GM19240 (cell line): Measurements from ENCODE around the gene UVSSA.
"Not testable (repeated sequence)": the region's sequence is repeated elsewhere in the genome, so short reads cannot be mapped to it uniquely, and the experiment has no call there.

ENCODE experiments used
- DNase-seq: peaks from one replicate; pipeline ENCODE4 v3.0.0; 2011; ENCODE audit warnings: low spot score; ENCODE audit not compliant: insufficient read length

Gene UVSSA

DNA sequence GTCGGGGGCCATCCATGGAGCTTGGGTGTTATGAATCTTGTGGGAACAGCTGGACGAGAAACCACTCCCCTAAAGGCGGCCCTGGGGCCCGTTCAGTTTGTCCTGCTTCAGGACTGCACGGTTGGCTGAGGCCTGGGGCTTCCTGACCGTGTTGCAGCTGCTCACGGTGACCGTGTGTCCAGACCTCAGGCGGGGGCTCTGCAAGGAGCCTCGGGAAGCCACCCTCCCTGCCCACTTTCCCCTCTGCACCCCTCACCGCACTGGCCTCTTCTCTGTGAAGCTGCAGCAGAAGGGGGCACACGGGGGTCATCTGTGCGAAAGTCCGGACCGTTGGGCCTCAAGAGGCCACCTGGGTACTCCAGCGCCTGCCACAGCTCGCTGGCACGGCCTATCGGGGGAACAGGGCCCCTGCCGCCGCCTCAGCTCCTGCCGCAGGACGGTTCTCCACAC, 29.4 kb downstream of the UVSSA start:
- no peak for DNase-seq

DNA sequence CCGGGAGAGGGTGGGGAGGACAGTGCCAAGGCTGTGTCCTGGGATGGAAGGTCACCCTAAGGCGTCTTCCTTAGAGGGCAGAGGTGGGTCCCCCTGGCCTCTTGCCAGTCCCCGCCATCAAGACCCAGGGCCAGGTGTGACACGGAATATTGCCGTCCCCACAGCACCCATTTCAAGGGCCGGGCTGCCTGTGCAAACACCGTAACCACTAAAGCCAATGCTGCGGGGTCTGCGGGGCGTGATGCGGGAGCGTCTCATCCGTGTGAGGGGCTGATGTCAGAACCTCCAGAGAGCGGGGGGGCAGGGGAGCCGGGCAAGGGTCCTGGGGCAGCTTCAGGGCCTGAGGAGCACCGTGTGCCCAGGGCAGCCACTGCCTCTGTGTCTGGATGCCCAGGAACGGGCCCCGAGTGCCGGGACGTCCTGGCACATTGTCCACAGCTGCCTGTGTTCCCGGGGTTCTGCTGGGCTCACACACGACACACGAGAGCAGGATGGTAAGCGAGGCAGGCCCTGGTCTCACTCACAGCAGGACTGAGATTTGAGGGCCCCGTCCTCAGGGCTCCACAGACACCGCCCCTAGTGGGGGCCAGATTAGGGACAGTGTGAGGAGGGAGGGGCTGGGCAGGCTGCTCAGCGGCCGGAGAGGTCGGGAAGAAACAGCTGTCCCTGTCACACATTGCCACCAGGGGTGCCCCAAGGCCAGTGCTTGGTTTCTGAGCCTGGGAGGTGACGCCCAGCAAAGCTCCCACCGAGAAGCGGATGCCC, 30.0 kb downstream of the UVSSA start:
- no peak for DNase-seq

DNA sequence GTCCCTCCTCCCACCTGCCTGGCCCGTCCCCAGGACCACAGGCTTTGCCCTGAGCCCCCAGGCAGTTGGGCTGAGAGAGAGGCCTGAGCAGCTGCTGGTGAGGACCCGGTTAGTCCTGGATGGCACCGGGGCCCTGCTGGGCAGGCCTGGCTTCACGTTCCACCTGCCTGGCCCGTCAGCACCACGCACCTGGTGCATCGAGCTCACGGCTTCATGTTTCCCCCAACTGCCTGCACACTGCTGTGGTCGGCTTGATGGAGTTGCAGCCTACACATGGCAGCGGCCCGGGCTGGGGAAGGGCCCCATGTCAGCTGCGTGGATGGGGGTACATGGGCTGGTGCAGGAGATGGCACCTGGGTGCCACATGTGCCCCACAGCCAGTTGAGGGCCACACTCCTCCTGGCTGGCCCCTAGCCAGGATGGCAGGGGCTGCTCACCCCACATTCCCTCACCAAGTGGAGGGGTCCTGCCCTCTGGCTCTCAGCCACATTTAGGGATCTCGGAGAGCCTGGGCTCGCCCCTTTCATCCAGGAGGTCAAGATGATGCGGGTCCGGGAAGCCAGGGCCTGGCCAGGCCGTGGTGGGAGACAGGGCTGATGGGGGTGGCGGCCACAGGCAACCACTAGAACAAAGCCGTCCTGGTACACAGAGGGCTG, 30.7 kb downstream of the UVSSA start:
- no peak for DNase-seq

DNA sequence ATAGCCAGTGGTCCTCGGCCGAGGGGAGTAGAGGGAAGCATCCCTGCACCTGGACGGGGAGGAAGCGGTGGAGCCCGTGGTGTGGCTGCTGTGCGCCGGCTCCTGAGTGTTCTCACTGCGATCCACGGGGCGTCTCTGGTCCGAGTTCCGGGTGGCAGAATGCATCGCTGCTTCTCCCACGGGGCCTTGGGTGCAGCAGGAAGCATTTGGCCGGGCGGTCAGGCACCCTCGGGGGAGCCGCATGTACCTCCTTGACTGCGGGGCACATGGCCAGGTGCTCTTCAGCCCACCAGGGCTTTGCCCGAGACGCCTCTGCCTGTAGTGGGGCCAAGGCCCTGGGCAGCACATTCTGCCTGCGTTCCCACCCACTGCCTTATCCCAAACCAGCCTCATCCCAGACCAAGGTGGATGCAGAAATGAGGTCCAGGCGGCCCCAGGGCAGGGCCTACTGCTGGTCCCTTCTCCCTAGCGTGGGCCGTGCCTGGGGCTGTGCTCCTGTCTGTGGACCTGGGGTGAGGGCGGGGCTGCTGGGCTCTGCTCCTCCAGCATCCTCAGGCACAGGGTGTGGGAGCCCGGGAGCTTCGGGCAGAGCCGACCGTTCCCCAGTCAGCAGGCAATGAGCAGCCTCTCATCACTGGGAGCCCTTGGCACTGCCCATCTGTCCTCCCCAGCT, 31.7 kb downstream of the UVSSA start:
- no peak for DNase-seq

DNA sequence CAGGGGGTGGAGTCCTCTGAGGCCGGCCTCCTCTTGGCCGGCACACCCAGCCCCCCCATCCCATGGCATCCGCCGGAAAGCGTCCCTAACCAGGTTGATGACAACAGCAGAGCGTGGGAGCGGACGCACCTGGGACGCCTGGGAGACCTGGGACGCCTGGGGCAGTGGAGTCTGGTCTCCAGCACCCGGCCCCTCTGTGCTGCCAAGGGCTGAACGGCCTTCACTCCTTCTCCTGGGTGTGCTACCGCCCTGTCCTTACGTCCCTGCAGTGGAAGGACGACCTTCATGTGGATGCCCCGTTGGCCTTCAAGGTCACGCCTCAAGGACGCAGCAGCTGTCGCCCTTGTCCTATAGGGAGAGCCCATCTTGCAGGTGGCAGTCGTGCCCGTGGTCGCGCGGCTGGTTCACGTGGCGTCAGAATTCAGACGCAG, 32.4 kb downstream of the UVSSA start:
- DNase-seq: no peak

DNA sequence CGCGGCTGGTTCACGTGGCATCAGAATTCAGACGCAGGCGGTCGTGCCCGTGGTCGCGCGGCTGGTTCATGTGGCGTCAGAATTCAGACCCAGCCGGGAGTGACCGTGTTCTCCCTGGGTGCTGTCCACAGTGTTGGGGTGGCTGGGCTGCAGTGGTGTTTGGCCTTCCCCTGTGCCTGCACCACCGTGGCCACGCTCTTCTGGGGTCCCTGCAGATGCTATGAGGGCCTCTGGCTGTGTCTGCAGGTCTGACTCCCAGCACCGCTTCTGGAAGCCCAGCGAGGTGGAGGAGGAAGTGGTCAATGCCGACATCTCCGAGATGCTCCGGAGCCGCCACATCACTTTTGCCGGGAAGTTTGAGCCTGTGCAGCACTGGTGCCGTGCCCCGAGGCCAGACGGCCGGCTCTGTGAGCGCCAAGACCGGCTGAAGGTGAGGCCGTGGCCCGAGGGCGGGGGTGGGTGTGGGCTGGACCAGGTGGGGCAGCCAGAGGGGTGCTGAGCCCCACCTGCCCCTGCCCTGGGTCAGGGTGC, 32.9 kb downstream of the UVSSA start:
- DNase-seq: no peak

DNA sequence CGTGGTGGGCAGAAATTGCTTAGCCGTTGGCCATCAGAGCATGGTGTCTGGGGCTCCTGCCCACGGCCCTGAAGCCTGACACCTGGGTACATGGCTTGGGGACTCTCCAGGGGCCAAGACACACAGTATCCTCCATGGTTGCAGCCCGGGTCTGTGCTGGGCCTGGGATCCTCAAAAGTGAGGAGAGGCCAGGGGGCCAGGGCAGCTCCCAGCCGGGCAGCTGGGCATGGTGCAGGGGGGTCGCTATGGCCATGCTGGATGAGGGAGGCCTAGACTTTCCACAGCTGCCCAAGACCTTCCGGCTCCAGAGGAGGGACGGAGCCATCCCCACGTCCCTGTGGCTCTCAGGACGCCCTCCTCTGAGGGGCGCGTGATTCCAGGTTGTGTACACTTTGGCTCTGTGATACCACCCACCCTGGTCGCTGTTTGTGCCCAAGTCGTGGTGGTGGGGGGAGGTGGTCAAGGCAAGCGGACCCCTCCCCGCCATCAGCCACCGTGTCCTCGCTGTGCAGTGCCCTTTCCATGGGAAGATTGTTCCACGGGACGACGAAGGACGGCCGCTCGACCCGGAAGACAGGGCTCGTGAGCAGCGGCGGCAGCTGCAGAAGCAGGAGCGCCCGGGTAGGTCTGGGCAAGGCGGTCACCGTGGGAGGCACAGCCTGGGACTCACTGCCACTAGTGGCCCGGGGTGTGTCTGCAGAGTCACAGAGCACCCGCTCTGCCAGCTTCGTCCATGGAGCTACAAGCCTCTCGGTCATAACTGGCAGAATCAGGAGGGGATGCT, 33.6 kb downstream of the UVSSA start:
- no peak for DNase-seq

DNA sequence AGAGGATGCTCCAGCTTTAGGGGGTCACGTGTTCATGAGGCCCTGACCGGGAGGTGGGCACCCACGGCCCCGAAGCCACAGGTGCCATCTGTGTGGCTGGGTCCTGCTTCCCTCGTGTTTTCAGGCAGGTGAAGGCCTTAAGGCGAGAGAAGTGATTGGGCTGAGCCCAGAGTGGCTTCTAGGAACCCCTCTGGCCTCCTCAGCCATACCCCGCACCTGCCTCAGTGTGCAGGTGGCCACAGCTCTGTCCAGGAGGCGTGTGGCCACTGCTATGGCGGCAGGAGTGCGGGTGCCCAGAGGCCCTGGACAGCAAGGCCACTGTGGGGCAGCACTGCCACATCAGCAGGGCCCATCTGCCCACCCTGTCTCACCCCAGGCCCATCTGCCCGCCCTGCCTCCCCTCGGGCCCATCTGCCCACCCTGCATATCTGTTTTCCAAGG, 34.2 kb downstream of the UVSSA start:
- no peak for DNase-seq

DNA sequence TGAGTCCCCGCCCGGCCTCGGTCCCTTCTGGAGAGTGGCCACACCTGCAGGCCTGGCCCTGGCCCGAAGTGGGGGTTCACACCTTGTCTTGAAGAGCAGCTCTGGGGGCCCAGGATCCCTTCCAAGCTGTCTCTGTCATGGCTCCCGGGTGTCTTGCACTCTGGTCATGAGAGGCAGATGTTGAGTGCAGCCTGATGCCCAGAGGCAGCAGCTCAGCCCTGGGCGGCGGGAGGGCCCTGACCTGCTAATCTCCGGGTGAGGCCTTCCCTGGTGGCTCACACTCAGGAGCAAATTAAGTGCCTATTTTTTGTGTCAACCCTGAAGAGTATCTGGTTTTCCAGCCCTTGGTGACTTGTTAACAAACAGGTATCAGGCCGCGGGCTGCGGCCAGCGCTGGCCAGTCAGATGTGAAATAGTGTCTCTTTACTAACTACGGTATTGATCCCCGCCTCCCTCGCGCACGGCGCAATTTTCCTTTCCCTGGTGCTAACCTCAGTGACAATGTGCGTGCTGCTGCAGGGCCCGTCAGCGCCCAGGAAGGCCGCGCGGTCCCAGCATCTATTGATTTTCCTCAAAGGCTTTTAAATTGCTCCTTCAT, 35.0 kb downstream of the UVSSA start:
- no peak for DNase-seq

DNA sequence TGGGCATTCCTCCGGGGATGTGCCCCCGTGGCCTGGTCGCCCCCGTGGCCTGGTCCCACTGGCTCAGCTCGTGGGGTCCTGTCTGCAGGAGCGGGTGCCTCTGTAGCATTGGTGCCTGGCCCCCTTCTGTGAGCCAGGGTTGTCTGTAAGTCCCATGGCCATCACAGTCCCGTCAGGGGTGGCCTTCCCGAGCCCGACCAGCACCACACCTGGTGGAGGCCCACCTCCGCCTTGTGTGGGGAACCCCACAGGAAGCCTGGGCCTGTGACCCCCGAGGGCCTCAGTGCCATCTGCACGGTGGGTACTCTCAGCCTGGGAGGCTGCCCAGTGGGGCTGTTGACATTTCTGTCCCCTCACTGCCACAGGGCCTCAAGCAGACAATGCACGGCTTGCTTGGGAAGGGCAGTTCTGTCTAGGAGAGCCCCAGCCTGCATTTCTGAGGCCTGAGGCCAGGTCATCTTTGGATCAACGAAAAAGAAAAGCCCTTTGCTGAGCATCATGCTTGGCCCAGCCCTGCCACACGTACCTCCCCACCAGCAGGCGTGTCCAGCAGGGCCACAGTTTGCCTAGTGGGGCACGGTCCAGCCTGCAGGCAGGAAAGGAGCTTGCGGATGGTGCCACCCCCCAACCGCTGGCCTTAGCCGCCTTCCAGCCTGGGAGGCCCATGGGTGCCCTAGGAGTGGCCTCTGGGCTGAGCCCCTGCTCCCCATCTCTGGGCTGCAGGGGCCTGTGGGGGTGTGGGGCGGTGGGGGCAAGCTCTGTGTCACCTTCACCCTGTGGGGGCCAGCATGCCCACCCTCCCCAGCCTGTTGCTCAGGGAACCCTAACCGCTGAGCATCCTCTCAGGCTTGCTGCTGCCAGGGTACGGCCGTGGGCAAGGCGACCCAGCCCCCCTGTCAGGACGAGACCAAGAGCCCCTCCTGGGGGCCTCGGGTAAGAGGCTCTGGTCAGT, 36.0 kb downstream of the UVSSA start:
- DNase-seq: no peak

DNA sequence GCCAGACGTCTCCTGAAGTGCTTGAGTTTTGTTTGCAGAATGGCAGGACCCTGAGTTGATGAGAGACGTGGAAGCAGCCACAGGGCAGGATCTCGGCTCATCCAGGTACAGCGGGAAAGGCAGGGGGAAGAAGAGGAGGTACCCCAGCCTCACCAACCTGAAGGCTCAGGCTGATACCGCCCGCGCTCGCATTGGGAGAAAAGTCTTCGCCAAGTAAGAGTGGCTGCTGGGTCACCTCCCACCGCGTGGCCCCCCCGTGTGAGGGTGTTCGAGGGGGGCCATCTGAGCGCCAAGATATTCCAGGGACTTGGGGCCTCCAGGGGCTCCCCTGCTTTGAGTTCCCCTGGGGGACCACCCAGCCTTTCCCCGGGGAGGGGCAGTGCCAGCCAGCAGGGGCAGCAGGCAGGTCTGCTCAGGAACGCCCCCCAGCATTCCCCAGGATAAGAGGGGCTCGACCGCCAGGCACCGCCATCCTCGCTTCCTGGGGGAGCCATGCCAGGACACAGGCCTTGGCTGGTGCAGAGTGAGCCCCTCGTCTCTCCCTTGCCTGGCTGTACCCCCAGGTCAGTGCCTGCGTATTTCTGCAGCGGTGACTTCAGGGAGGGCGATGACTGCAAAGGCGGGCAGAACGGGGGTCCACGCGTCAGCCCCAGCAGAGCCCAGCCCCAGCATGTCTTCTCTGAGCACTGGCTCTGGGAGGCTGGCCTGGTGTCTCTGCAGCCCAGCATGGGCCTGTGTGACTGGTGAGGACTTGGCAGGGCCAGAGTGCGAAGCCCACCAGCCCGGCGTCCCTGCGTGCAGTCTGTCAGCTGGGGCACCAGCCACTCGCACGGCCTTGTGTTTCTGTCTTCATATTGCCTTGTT, 37.0 kb downstream of the UVSSA start:
- no peak for DNase-seq

DNA sequence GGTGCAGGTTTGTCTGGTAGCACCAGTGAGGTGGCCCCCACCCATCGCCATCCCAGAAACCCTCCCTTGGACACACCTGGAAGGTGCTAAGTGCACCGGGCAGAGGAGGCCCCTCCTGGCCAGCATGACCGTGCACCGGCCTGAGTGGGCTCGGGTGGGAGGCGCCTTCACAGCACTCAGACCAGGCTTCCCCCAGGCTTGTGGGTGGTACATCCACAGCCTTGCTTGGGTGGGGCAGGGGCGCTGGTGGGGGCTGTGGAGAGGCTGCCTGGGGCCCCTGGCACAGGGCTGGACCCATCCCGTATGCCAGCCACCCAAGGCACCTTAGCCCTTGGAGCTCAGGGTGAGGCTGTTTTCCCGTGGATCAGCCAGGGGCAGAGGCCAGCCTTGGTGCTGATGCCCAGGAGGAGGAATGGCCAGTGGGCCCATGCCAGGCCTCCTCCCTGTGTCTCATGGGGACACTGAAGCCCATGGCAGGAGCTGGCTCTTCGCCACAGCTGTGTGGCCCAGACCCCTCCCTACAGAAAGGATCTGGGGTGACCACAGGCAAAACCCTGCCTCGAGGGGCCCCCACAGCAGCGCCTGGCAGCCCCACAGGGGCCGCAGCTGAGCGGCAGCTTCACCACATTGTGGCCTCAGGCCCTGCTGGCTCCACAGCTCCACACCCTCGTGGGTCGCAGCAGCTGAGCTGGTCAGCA, 37.8 kb downstream of the UVSSA start:
- no peak for DNase-seq

DNA sequence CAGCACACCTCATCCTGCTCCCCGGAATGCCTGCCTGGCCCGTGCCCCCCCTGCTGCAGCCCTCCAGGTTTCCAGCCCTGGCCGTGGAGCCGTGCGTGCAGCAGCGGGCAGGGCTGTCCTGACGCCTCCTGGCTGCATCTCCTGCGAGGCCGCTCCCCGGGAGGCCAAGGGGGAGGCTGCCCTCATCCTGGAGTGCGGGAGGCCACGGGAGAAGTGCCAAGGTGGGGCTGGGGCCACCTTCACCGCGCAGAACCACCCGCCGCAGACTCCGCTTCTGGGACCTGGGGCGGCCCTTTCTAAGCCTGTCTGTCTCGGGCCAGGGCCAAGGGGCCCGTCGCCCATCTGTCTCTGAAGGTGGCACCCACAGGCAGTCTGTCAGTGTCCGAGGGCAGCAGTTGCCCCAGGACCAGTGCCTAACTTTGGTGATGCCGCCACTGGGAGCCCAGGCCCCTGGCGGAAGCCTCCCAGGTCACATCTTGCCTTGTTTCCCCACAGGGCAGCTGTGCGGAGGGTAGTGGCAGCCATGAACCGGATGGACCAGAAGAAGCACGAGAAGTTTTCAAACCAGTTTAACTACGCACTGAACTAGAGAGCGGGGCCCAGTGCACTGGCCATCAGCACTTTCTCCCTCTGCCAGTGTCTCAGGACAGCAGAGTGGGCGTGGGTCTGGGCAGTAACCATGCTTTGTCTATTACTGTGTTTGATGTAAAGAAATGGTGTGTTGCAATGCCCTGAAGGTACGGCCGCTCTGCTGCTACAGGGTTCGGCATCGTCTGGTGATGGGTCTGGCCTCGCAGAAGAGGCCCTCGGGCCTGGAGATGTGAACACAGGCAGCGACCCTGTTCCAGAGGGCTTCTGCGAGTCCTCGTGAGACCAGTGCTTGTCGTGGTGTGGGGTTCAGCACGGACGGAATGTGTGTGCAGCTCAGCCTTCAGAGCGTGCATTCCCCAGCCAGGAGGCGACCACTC, 38.6 kb downstream of the UVSSA start:
- no peak for DNase-seq

DNA sequence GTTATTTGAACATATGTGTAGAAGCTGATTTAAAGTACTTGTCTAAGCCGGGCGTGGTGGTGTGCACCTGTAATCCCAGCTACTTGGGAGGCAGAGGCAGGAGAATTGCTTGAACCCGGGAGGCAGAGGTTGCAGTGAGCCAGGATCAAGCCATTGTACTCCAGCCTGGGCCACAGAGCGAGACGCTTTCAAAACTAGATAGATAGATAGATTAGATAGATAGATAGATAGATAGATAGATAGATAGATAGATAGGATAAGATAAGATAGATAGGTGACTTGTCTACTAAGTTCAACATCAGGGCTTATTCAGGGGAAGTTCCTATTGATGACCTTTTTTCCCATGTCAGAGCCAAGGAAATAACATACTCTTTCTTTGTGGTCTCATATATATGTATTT, 46.4 kb downstream of the UVSSA start:
- not testable (repeated sequence) for DNase-seq

DNA sequence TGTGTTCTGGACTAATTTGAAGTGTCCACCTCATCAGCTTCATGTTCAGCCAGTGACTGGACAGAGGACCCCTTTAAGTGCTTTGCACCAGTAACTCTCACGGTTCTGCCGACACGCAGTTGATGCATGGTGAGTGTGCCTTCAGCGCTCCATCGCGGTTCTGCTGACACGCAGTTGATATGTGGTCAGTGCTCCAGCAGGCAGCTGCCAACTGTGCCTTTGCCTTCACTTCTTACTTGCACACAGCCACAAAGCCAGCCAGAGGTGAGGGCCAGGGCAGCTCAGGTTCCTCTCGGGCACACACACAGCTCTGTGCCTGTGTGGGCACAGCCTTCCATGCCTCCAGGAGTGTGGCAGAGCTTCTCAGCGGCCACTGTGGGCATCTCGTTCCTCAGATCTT, 46.9 kb downstream of the UVSSA start:
- no peak for DNase-seq

DNA sequence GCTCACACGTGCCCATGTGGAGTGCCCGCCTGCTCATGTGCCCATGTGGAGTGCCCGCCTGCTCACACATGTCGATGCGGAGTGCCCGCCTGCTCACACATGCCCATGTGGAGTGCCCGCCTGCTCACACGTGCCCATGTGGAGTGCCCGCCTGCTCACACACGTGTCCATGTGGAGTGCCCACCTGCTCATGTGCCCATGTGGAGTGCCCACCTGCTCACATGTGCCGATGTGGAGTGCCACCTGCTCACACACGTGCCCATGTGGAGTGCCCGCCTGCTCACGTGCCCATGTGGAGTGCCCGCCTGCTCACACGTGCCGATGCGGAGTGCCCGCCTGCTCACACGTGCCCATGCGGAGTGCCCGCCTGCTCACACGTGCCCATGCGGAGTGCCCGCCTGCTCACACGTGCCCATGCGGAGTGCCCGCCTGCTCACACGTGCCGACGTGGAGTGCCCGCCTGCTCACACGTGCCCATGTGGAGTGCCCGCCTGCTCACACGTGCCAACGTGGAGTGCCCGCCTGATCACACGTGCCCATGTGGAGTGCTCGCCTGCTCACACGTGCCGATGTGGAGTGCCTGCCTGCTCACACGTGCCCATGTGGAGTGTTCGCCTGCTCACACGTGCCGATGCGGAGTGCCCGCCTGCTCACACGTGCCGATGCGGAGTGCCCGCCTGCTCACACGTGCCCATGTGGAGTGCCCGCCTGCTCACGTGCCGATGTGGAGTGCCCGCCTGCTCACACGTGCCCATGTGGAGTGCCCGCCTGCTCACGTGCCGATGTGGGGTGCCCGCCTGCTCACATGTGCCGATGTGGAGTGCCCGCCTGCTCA, 47.8 kb downstream of the UVSSA start:
- not testable (repeated sequence) for DNase-seq
